Measurements from ENCODE around the gene KCNH4. TPM values are rescaled to one million over a fixed set of nuclear protein-coding genes. Genes with fewer than 3 reads are reported as not detected.

Gene KCNH4
- total RNA-seq, 1 experiment from 2014 or later = not detected

DNA sequence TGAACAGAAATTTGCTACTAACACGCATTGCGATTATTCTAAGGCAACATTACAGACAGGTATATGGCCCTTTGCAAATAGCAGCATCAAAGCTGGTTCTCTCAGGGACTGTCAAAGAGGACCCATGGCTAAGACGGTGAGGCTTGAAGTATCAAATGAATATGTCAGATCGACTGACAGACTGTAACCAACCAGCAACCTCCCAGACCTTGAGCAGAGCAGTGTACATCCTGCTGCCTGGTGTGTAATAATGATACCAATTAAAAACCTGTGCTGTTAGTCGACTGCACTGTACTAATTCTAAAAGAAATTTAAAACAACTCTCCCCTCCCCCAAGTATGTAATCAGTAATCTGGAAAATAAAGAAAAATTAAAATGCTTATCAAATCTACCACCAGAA lies 49.3 kb upstream of the KCNH4 start:
- no peaks in the 10 kb centered on the region for H4K20me1 ChIP-seq (ENCODE audit: insufficient read depth)
- H3K27ac ChIP-seq (ENCODE audit: low read depth, low read length) = no peak overlapping the region
- no peak for ATAC-seq
- intact Hi-C loops (cut with micrococcal nuclease) = no loop called here
- CTCF ChIA-PET = no interaction called here
- no peaks in the 10 kb centered on the region for H3K9me2 ChIP-seq (ENCODE audit: insufficient read depth)
- H3K79me2 ChIP-seq (ENCODE audit: insufficient read depth, low read length) = no peaks in the 10 kb centered on the region
- POLR2A ChIA-PET = no interaction called here
- no TSS peak for BruUV-seq (replicated peaks)
- H3K27me3 ChIP-seq (ENCODE audit: insufficient read depth, low read length) = no peaks in the 10 kb centered on the region
- RAD21 ChIA-PET (ENCODE audit: low non-redundant PET in 1 of 2, low total read pairs in 2 of 2, uncharacterized antibody in 2 of 2, unreplicated experiment in 2 of 2) = no interaction called here
- no peak for TF ChIP-seq POLR2AphosphoS5 (IDR thresholded peaks at IDR 0.05; ENCODE audit: low read depth, low read length)
- no peak for TF ChIP-seq TCF7L2 (IDR thresholded peaks at IDR 0.05; ENCODE audit: borderline replicate concordance, extremely low read depth, insufficient read depth, insufficient read length)
- no peak for TF ChIP-seq EZH2phosphoT487 (IDR thresholded peaks at IDR 0.05; ENCODE audit: borderline replicate concordance)
- TF ChIP-seq SRF (IDR thresholded peaks at IDR 0.05; ENCODE audit: low read depth) = no peak
- TF ChIP-seq CBX3 (IDR thresholded peaks at IDR 0.05; ENCODE audit: low read depth) = no peak
- no peak for TF ChIP-seq JUND (IDR thresholded peaks at IDR 0.05)
- no peak for TF ChIP-seq EZH2 (IDR thresholded peaks at IDR 0.05)
- no peak for TF ChIP-seq ZNF274 (IDR thresholded peaks at IDR 0.05; ENCODE audit: low read depth, low read length)
- TF ChIP-seq, protein P1, sequence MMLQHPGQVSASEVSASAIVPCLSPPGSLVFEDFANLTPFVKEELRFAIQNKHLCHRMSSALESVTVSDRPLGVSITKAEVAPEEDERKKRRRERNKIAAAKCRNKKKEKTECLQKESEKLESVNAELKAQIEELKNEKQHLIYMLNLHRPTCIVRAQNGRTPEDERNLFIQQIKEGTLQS (IDR thresholded peaks at IDR 0.05) = no peak
- no peak for TF ChIP-seq YY1 (IDR thresholded peaks at IDR 0.05; ENCODE audit: extremely low read depth, insufficient replicate concordance, low read depth, low read length)
- no peak for TF ChIP-seq SP1 (IDR thresholded peaks at IDR 0.05; ENCODE audit: low read depth)
- TF ChIP-seq, protein P2, sequence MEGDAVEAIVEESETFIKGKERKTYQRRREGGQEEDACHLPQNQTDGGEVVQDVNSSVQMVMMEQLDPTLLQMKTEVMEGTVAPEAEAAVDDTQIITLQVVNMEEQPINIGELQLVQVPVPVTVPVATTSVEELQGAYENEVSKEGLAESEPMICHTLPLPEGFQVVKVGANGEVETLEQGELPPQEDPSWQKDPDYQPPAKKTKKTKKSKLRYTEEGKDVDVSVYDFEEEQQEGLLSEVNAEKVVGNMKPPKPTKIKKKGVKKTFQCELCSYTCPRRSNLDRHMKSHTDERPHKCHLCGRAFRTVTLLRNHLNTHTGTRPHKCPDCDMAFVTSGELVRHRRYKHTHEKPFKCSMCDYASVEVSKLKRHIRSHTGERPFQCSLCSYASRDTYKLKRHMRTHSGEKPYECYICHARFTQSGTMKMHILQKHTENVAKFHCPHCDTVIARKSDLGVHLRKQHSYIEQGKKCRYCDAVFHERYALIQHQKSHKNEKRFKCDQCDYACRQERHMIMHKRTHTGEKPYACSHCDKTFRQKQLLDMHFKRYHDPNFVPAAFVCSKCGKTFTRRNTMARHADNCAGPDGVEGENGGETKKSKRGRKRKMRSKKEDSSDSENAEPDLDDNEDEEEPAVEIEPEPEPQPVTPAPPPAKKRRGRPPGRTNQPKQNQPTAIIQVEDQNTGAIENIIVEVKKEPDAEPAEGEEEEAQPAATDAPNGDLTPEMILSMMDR (IDR thresholded peaks at IDR 0.05 in 2 of 3, conservative IDR thresholded peaks at IDR 0.05 in 1 of 3; ENCODE audit: borderline replicate concordance in 1 of 3, insufficient read depth in 1 of 3, low read depth in 2 of 3, low read length in 2 of 3) = no peak
- TF ChIP-seq, protein P3, sequence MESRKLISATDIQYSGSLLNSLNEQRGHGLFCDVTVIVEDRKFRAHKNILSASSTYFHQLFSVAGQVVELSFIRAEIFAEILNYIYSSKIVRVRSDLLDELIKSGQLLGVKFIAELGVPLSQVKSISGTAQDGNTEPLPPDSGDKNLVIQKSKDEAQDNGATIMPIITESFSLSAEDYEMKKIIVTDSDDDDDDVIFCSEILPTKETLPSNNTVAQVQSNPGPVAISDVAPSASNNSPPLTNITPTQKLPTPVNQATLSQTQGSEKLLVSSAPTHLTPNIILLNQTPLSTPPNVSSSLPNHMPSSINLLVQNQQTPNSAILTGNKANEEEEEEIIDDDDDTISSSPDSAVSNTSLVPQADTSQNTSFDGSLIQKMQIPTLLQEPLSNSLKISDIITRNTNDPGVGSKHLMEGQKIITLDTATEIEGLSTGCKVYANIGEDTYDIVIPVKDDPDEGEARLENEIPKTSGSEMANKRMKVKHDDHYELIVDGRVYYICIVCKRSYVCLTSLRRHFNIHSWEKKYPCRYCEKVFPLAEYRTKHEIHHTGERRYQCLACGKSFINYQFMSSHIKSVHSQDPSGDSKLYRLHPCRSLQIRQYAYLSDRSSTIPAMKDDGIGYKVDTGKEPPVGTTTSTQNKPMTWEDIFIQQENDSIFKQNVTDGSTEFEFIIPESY (IDR thresholded peaks at IDR 0.05; ENCODE audit: extremely low read depth, insufficient replicate concordance, low read length) = no peak
- no peak for TF ChIP-seq SIN3A (IDR thresholded peaks at IDR 0.05; ENCODE audit: low read depth)
- TF ChIP-seq POLR2A (IDR thresholded peaks at IDR 0.05; ENCODE audit: borderline replicate concordance, extremely low read depth, insufficient read depth, insufficient read length) = no peak
- TF ChIP-seq CEBPB (IDR thresholded peaks at IDR 0.05; ENCODE audit: low read depth) = no peak
- TF ChIP-seq FOSL1 (IDR thresholded peaks at IDR 0.05; ENCODE audit: low read depth) = no peak
- TF ChIP-seq EGR1 (IDR thresholded peaks at IDR 0.05; ENCODE audit: low read depth) = no peak
- TF ChIP-seq ELF1 (IDR thresholded peaks at IDR 0.05; ENCODE audit: borderline replicate concordance, low read depth) = no peak
- TF ChIP-seq, protein P4, sequence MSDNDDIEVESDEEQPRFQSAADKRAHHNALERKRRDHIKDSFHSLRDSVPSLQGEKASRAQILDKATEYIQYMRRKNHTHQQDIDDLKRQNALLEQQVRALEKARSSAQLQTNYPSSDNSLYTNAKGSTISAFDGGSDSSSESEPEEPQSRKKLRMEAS (IDR thresholded peaks at IDR 0.05) = no peak
- no peaks in the 10 kb centered on the region for H3K36me3 ChIP-seq (ENCODE audit: control insufficient read depth in 1 of 2, insufficient read depth in 2 of 2, low read length in 2 of 2)
- H3K4me1 ChIP-seq (ENCODE audit: control insufficient read depth in 1 of 2, insufficient read depth in 2 of 2, low read length in 2 of 2) = peaks cover 0 to 11% of the 10 kb centered on the region in 2 experiments; a peak in 3 of 4 replicates
- no peak overlapping the region for H3K4me3 ChIP-seq (replicated peaks in 1 of 2; ENCODE audit: low read depth in 1 of 2, low read length in 2 of 2)
- no peak overlapping the region for H3K4me2 ChIP-seq (ENCODE audit: low read length)
- DNase-seq (ENCODE audit: low read depth, low spot score) = no peak
- no peak overlapping the region for H3K9ac ChIP-seq (ENCODE audit: low read length)
- H2AFZ ChIP-seq (ENCODE audit: low read depth, low read length, poor library complexity, severe bottlenecking) = no peak overlapping the region
- no peaks in the 10 kb centered on the region for H3K9me3 ChIP-seq (ENCODE audit: control insufficient read depth in 1 of 2, insufficient read depth in 1 of 2, low read depth in 1 of 2, low read length in 2 of 2)

Data from HCT116 (cell line).